Hippocampal formation (tissue), 2 donors: ENCODE measurements around the gene ATRAID.
"Not testable (repeated sequence)": the region's sequence is repeated elsewhere in the genome, so short reads cannot be mapped to it uniquely, and the experiment has no call there.

Experiments used
- DNase-seq, 2 donors: peaks; one replicate each; lab custom pipeline; 2025; lab: John Stamatoyannopoulos, UW

ATRAID gene

GRCh38 chr2:27211943-27212625 lies at the start of gene ATRAID, which contains the start of gene SLC5A6:
TSS of gene ATRAID (plus strand) at chr2:27212041. CDS start at chr2:27212369, 328 bp downstream.
TSS of gene SLC5A6 (minus strand) at chr2:27212268. CDS start at chr2:27207650, 4,618 bp downstream.
- peak; percentile 88 to 94 for DNase-seq

- no peak for DNase-seq
Observed at GRCh38 chr2:27162151-27163121, 49.4 kb upstream of the ATRAID start.

- no peak for DNase-seq
Observed at GRCh38 chr2:27164960-27165763, 46.7 kb upstream of the ATRAID start.

GRCh38 chr2:27170581-27171337 lies 41.1 kb upstream of the ATRAID start:
- no peak for DNase-seq

GRCh38 chr2:27171351-27171848 lies 40.4 kb upstream of the ATRAID start:
- DNase-seq: no peak

GRCh38 chr2:27174638-27175037 lies 37.2 kb upstream of the ATRAID start:
- no peak for DNase-seq

- DNase-seq: no peak
Observed at GRCh38 chr2:27175330-27175729, 36.5 kb upstream of the ATRAID start.

GRCh38 chr2:27175781-27176180 lies 36.1 kb upstream of the ATRAID start:
- not testable (repeated sequence) for DNase-seq

- no peak for DNase-seq
Observed at GRCh38 chr2:27177441-27178351, 34.1 kb upstream of the ATRAID start.

GRCh38 chr2:27178469-27178868 lies 33.4 kb upstream of the ATRAID start:
- no peak for DNase-seq

- DNase-seq: no peak
Observed at GRCh38 chr2:27179344-27180000, 32.4 kb upstream of the ATRAID start.

GRCh38 chr2:27182346-27182745 lies 29.5 kb upstream of the ATRAID start:
- DNase-seq: no peak

GRCh38 chr2:27184115-27184514 lies 27.7 kb upstream of the ATRAID start:
- no peak for DNase-seq

GRCh38 chr2:27185331-27186026 lies 26.4 kb upstream of the ATRAID start:
- no peak for DNase-seq

GRCh38 chr2:27186613-27187345 lies 25.1 kb upstream of the ATRAID start:
- no peak for DNase-seq

GRCh38 chr2:27189989-27190388 lies 21.9 kb upstream of the ATRAID start:
- DNase-seq: no peak

GRCh38 chr2:27191070-27191829 lies 20.6 kb upstream of the ATRAID start:
- peak; percentile 14 to 60 for DNase-seq
